H9 (cell line): Measurements from ENCODE around the gene SS18L1. TPM values are rescaled to one million over a fixed set of nuclear protein-coding genes. Genes with fewer than 3 reads are reported as not detected.

ENCODE experiments used
- DNase-seq: peaks from one replicate; pipeline ENCODE4 v3.0.0-alpha.2; 2017
- H2AFZ ChIP-seq: one replicate; pipeline ENCODE4 v1.6.1; 2013; ENCODE audit warnings: mild to moderate bottlenecking, low read length, control low read depth, moderate library complexity
- H2AK5ac ChIP-seq: 2 replicates; pipeline ENCODE4 v1.6.1; 2013; ENCODE audit warnings: low read length, control low read depth, mixed read lengths; ENCODE audit not compliant: insufficient read length
- H2BK120ac ChIP-seq: one replicate; pipeline ENCODE4 v1.6.1; 2013; ENCODE audit warnings: low read depth, mild to moderate bottlenecking, low read length, control low read depth, inconsistent platforms; ENCODE audit not compliant: poor library complexity, severe bottlenecking
- H2BK12ac ChIP-seq: 2 replicates; pipeline ENCODE4 v1.6.1; 2013; ENCODE audit warnings: low read length, control low read depth, mixed read lengths, low read depth; ENCODE audit not compliant: insufficient read length
- H2BK15ac ChIP-seq: 2 replicates; pipeline ENCODE4 v1.6.1; 2013; ENCODE audit warnings: low read depth, low read length, control low read depth
- H2BK20ac ChIP-seq: one replicate; pipeline ENCODE4 v1.6.1; 2013; ENCODE audit warnings: low read depth, mild to moderate bottlenecking, low read length, control low read depth, inconsistent platforms; ENCODE audit not compliant: poor library complexity, severe bottlenecking
- H2BK5ac ChIP-seq: 2 replicates; pipeline ENCODE4 v1.6.1; 2013; ENCODE audit warnings: low read length, control low read depth, mixed read lengths; ENCODE audit not compliant: insufficient read length
- H3K14ac ChIP-seq: 2 replicates; pipeline ENCODE4 v1.6.1; 2013; ENCODE audit warnings: low read length, control low read depth; ENCODE audit not compliant: insufficient read depth
- H3K18ac ChIP-seq: 2 replicates; pipeline ENCODE4 v1.6.1; 2013; ENCODE audit warnings: low read depth, mild to moderate bottlenecking, mixed read lengths, low read length, control low read depth; ENCODE audit not compliant: insufficient read length
- H3K23ac ChIP-seq: 2 replicates; pipeline ENCODE4 v1.6.1; 2013; ENCODE audit warnings: low read length, control low read depth, mixed read lengths, low read depth; ENCODE audit not compliant: insufficient read length
- H3K23me2 ChIP-seq: 2 replicates; pipeline ENCODE4 v1.6.1; 2013; ENCODE audit warnings: low read depth, mild to moderate bottlenecking, mixed read lengths, low read length, control low read depth; ENCODE audit not compliant: insufficient read length, poor library complexity, severe bottlenecking
- H3K27ac ChIP-seq: 2 replicates; pipeline ENCODE4 v1.5.1; 2013; ENCODE audit warnings: low read length, control low read depth, mixed read lengths, low read depth; ENCODE audit not compliant: insufficient read length
- H3K27me3 ChIP-seq: 2 replicates; pipeline ENCODE4 v1.6.1; 2013; ENCODE audit warnings: low read length, control low read depth, inconsistent platforms; ENCODE audit not compliant: insufficient read depth
- H3K4ac ChIP-seq: 2 replicates; pipeline ENCODE4 v1.6.1; 2013; ENCODE audit warnings: low read depth, mild to moderate bottlenecking, control low read depth, inconsistent platforms, low read length, moderate library complexity
- H3K4me1 ChIP-seq: 2 replicates; pipeline ENCODE4 v1.6.1; 2013; ENCODE audit warnings: low read length, control low read depth, inconsistent platforms; ENCODE audit not compliant: insufficient read depth
- H3K4me2 ChIP-seq: 2 replicates; pipeline ENCODE4 v1.6.1; 2013; ENCODE audit warnings: low read length, control low read depth, mixed read lengths; ENCODE audit not compliant: insufficient read length, insufficient read depth
- H3K56ac ChIP-seq: 2 replicates; pipeline ENCODE4 v1.6.1; 2013; ENCODE audit warnings: low read depth, mild to moderate bottlenecking, mixed read lengths, low read length, control low read depth; ENCODE audit not compliant: insufficient read length
- H3K79me1 ChIP-seq: 2 replicates; pipeline ENCODE4 v1.6.1; 2013; ENCODE audit warnings: low read depth, mild to moderate bottlenecking, moderate library complexity, low read length, control low read depth, inconsistent platforms; ENCODE audit not compliant: insufficient read depth, poor library complexity, severe bottlenecking
- H3K79me2 ChIP-seq: 2 replicates; pipeline ENCODE4 v1.6.1; 2013; ENCODE audit warnings: low read length, control low read depth, inconsistent platforms; ENCODE audit not compliant: insufficient read depth
- H3K9ac ChIP-seq: 2 replicates; pipeline ENCODE4 v1.6.1; 2013; ENCODE audit warnings: low read length, control low read depth, mixed read lengths; ENCODE audit not compliant: insufficient read length; ENCODE audit errors: extremely low read depth
- H3K9me3 ChIP-seq: one replicate; pipeline ENCODE4 v1.6.1; 2013; ENCODE audit warnings: low read depth, low read length, inconsistent platforms; ENCODE audit not compliant: control insufficient read depth
- H3T11ph ChIP-seq: one replicate; pipeline ENCODE4 v1.6.1; 2013; ENCODE audit warnings: mild to moderate bottlenecking, low read length, control low read depth, inconsistent platforms
- H4K20me1 ChIP-seq: one replicate; pipeline ENCODE4 v1.6.1; 2013; ENCODE audit not compliant: control insufficient read depth, insufficient read length, insufficient read depth
- H4K5ac ChIP-seq: 2 replicates; pipeline ENCODE4 v1.6.1; 2013; ENCODE audit warnings: low read depth, mild to moderate bottlenecking, mixed read lengths, low read length, control low read depth; ENCODE audit not compliant: insufficient read length
- H4K8ac ChIP-seq: replicated peaks from 2 replicates; pipeline ENCODE4 v1.6.1; 2013; ENCODE audit warnings: low read length, control low read depth, mixed read lengths, low read depth; ENCODE audit not compliant: insufficient read length
- H4K91ac ChIP-seq: 2 replicates; pipeline ENCODE4 v1.6.1; 2013; ENCODE audit warnings: low read depth, mild to moderate bottlenecking, moderate library complexity, mixed read lengths, low read length, control low read depth; ENCODE audit not compliant: insufficient read length
- H3K27ac Mint-ChIP-seq, 3 experiments: 2 replicates in 2 of 3; 3 replicates in 1 of 3; pipeline ENCODE4 v1.8.0; 2020 to 2021; ENCODE audit warnings: mixed read lengths in 3 of 3, mild to moderate bottlenecking in 1 of 3, moderate library complexity in 1 of 3
- H3K27me3 Mint-ChIP-seq: 2 replicates; pipeline ENCODE4 v1.8.0; 2021; ENCODE audit warnings: low read depth, mild to moderate bottlenecking, moderate library complexity, mixed read lengths
- H3K36me3 Mint-ChIP-seq, 3 experiments: 2 replicates in 2 of 3; 3 replicates in 1 of 3; pipeline ENCODE4 v1.8.0; 2020 to 2021; ENCODE audit warnings: low read depth in 3 of 3, mixed read lengths in 3 of 3; ENCODE audit not compliant: insufficient read depth in 1 of 3
- H3K4me1 Mint-ChIP-seq, 2 experiments: 2 replicates each; pipeline ENCODE4 v1.8.0; 2020; ENCODE audit warnings: mixed read lengths in 2 of 2
- H3K4me3 Mint-ChIP-seq, 2 experiments: 2 replicates in 1 of 2; 3 replicates in 1 of 2; pipeline ENCODE4 v1.8.0; 2020 to 2021; ENCODE audit warnings: mild to moderate bottlenecking in 2 of 2, mixed read lengths in 2 of 2, moderate library complexity in 1 of 2
- H3K9me3 Mint-ChIP-seq, 2 experiments: 2 replicates in 1 of 2; 3 replicates in 1 of 2; pipeline ENCODE4 v1.8.0; 2020; ENCODE audit warnings: mild to moderate bottlenecking in 2 of 2, mixed read lengths in 2 of 2, moderate library complexity in 1 of 2
- CTCF ChIP-seq: fragments of 200-600 bp; sonication (generic); conservative IDR thresholded peaks from 3 replicates; pipeline ENCODE4 v1.8.0; 2021; ENCODE audit warnings: antibody characterized with exemption, mild to moderate bottlenecking
- WGBS: extraction: QIAGEN DNeasy Blood & Tissue Kit; methylation state at CpG from one replicate; pipeline ENCODE4 v1.1.7; 2013; ENCODE audit warnings: missing lambda C conversion rate, low lambda C conversion rate, mixed read lengths; ENCODE audit not compliant: insufficient read length; ENCODE audit errors: extremely low coverage; 5-methylcytosine and 5-hydroxymethylcytosine counted together
- total RNA-seq: library from RNA; stranded (reverse); gene quantifications from 2 replicates; pipeline ENCODE4 v1.2.1, GENCODE V29; 2021

The SS18L1 gene
- total RNA-seq, 1 experiment from 2014 or later = 22.2 TPM

- Histone ChIP-seq H3K4me2 (no peak overlapping the region), H3K4me1 (no peaks in the 10 kb centered on the region), H2BK15ac (no peak overlapping the region), H3K27ac (no peak overlapping the region), H2BK12ac (no peak overlapping the region), H3K14ac (no peak overlapping the region), H4K5ac (no peak overlapping the region), H2BK20ac (no peak overlapping the region), H3K56ac (no peak overlapping the region), H4K20me1 (no peaks in the 10 kb centered on the region), H4K91ac (no peak overlapping the region), H3K23me2 (no peaks in the 10 kb centered on the region), H3K27me3 (no peaks in the 10 kb centered on the region), H3K9ac (no peak overlapping the region), H3K4ac (no peak overlapping the region), H3K79me1 (no peaks in the 10 kb centered on the region), H2AFZ (no peak overlapping the region), H3K9me3 (no peaks in the 10 kb centered on the region), H3K18ac (no peak overlapping the region), H3K79me2 (peaks cover 3% of the 10 kb centered on the region; the same call in 1 of the 2 replicates), H3T11ph (no peak overlapping the region), H2BK5ac (no peak overlapping the region), H4K8ac (no peak overlapping the region), H2AK5ac (no peak overlapping the region), H2BK120ac (no peak overlapping the region), H3K23ac (no peak overlapping the region)
- DNase-seq = no peak
- H3K27me3 Mint-ChIP-seq = no peaks in the 10 kb centered on the region; the same call in 1 of the 2 replicates
- H3K9me3 Mint-ChIP-seq = no peaks in the 10 kb centered on the region
- no CpG with 5 or more reads among the region's 8 CpGs for WGBS
- H3K36me3 Mint-ChIP-seq = peaks cover 56 to 100% (median 94%) of the 10 kb centered on the region in 3 experiments; a peak in 6 of 7 replicates
- peak overlapping the region in 1 of 3 experiments; percentile 59; a peak in 2 of 7 replicates for H3K27ac Mint-ChIP-seq
- no peak overlapping the region for H3K4me3 Mint-ChIP-seq
- TF ChIP-seq CTCF = no peak
- H3K4me1 Mint-ChIP-seq = peaks cover 1 to 2% of the 10 kb centered on the region in 2 experiments; a peak in 3 of 4 replicates
These were observed 7.8 kb upstream of the SS18L1 start for GRCh38 chr20:62135573-62136266.
